ENCODE data around the gene PRH1. TPM values are rescaled to one million over a fixed set of nuclear protein-coding genes. Genes with fewer than 3 reads are reported as not detected.
A peak's percentile ranks its signal among the peaks of the same experiment; 100 is the strongest.

PRH1 gene
- total RNA-seq, 2 experiments from 2014 or later, result 9.7 to 10.8 TPM

GRCh38 chr12:10867381-10867780 lies 16.7 kb downstream of the PRH1 start:
- no peak for DNase-seq
- Mint-ChIP-seq H3K27ac (no peak overlapping the region), H3K27me3 (no peaks in the 10 kb centered on the region), H3K4me1 (no peaks in the 10 kb centered on the region), H3K36me3 (ENCODE audit: low read depth) (no peaks in the 10 kb centered on the region), H3K9me3 (no peaks in the 10 kb centered on the region), H3K4me3 (no peak overlapping the region)
- CTCF ChIA-PET, result no interaction called here
- POLR2A ChIA-PET, result no interaction called here

- Mint-ChIP-seq H3K4me1 (no peaks in the 10 kb centered on the region), H3K9me3 (peaks cover 12% of the 10 kb centered on the region), H3K27me3 (no peaks in the 10 kb centered on the region), H3K36me3 (ENCODE audit: low read depth) (peaks cover 2% of the 10 kb centered on the region), H3K4me3 (no peak overlapping the region), H3K27ac (no peak overlapping the region)
- POLR2A ChIA-PET, result no interaction called here
- no peak for DNase-seq
- CTCF ChIA-PET, result no interaction called here
Measured at GRCh38 chr12:10863512-10864218, 20.4 kb downstream of the PRH1 start.

GRCh38 chr12:10861366-10861765 lies 22.7 kb downstream of the PRH1 start:
- no peaks in the 10 kb centered on the region for H3K4me1 Mint-ChIP-seq
- DNase-seq, result no peak
- H3K9me3 Mint-ChIP-seq, result peaks cover 30% of the 10 kb centered on the region
- CTCF ChIA-PET, result no interaction called here
- no peak overlapping the region for H3K27ac Mint-ChIP-seq
- H3K27me3 Mint-ChIP-seq, result no peaks in the 10 kb centered on the region
- POLR2A ChIA-PET, result no interaction called here
- H3K4me3 Mint-ChIP-seq, result no peak overlapping the region
- H3K36me3 Mint-ChIP-seq (ENCODE audit: low read depth), result peaks cover 14% of the 10 kb centered on the region

DNA sequence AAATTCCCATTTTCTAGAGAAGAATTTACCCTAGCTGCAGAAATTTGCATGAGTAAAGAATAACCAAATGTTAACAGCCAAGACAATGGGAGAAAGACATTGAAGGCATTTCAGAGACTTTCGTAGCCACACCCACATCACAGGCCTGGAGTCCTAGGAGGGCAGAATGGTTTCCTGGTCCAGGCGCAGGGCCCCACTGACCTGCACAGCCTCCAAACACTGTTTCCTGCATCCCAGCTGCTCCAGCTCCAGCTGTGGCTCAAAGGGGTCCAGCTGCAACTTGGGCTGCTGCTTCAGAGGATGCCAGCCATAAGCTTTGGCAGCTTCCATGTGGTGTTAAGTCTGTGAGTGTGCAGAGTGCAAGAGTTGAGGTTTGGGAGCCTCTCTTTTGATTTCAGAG lies 28.2 kb downstream of the PRH1 start:
- H3K4me1 Mint-ChIP-seq, result peaks cover 15% of the 10 kb centered on the region
- H3K36me3 Mint-ChIP-seq (ENCODE audit: low read depth), result peaks cover 30% of the 10 kb centered on the region
- POLR2A ChIA-PET, result no interaction called here
- no peak for DNase-seq
- CTCF ChIA-PET, result no interaction called here
- H3K9me3 Mint-ChIP-seq, result peaks cover 38% of the 10 kb centered on the region
- H3K27ac Mint-ChIP-seq, result no peak overlapping the region
- H3K27me3 Mint-ChIP-seq, result no peaks in the 10 kb centered on the region
- H3K4me3 Mint-ChIP-seq, result no peak overlapping the region

- DNase-seq, result no peak
- Mint-ChIP-seq H3K27ac (no peak overlapping the region), H3K27me3 (no peaks in the 10 kb centered on the region), H3K36me3 (ENCODE audit: low read depth) (peaks cover 30% of the 10 kb centered on the region), H3K9me3 (peaks cover 31% of the 10 kb centered on the region), H3K4me3 (no peak overlapping the region), H3K4me1 (peaks cover 35% of the 10 kb centered on the region)
- CTCF ChIA-PET, result no interaction called here
- POLR2A ChIA-PET, result no interaction called here
Measured at GRCh38 chr12:10853776-10854175, 30.3 kb downstream of the PRH1 start.

GRCh38 chr12:10851243-10851858 lies 32.7 kb downstream of the PRH1 start:
- CTCF ChIA-PET, result interaction anchor here (0.5 kb wide), 1 partner anchor 1113 kb away, joined by 3 read pairs; no protein-coding TSS in a partner anchor
- Mint-ChIP-seq H3K9me3 (peaks cover 11% of the 10 kb centered on the region), H3K4me3 (no peak overlapping the region), H3K27ac (no peak overlapping the region), H3K36me3 (ENCODE audit: low read depth) (peaks cover 21% of the 10 kb centered on the region), H3K4me1 (peaks cover 38% of the 10 kb centered on the region), H3K27me3 (no peaks in the 10 kb centered on the region)
- no peak for DNase-seq
- POLR2A ChIA-PET, result interaction anchor here (0.9 kb wide), 1 partner anchor 320 kb away, joined by 4 read pairs; no protein-coding TSS in a partner anchor

DNA sequence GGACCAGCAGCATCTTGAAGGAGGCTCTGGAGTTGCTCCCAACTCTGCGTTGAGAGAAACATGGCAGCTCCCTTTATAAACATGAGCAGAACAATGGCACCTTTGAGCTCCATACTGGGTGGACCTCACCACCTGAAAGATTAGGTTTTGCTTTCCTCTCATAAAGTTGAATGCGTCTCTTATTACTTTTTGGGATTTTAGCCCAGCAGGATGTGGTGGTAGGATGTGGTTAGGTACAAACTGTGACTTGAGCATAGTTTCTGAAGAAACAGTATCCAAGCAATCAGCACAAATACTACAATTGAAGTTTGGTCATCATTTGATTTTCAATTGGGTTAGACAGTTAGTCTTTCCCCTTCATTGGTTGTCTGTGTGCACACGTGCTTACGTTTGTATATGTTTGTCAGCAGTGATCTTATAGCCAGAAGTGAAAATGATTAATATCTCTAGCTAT lies 34.6 kb downstream of the PRH1 start, which contains the start of gene PRR4:
PRR4 (minus strand) TSS at position 51 of the 454 bp plus-strand sequence; CDS start at position 13, 38 bp downstream.
- CTCF ChIA-PET, result no interaction called here

GRCh38 chr12:10847744-10848143 lies 36.3 kb downstream of the PRH1 start:
- no peak for DNase-seq
- ChIA-PET CTCF (no interaction called here), POLR2A (no interaction called here)
- no peak overlapping the region for H3K4me3 Mint-ChIP-seq
- H3K4me1 Mint-ChIP-seq, result peaks cover 38% of the 10 kb centered on the region
- peaks cover 11% of the 10 kb centered on the region for H3K36me3 Mint-ChIP-seq (ENCODE audit: low read depth)
- H3K27ac Mint-ChIP-seq, result no peak overlapping the region
- no peaks in the 10 kb centered on the region for H3K27me3 Mint-ChIP-seq
- peaks cover under 1% of the 10 kb centered on the region for H3K9me3 Mint-ChIP-seq

More for the DNA sequence above, 34.6 kb downstream of the PRH1 start, which contains the start of gene PRR4:
- Mint-ChIP-seq H3K27ac (peak within 1 kb of the TSS; percentile 21), H3K36me3 (ENCODE audit: low read depth) (peaks cover 11% of the 10 kb centered on the region), H3K9me3 (peaks cover 3% of the 10 kb centered on the region), H3K27me3 (no peaks in the 10 kb centered on the region), H3K4me3 (no peak within 1 kb of the TSS), H3K4me1 (peaks cover 38% of the 10 kb centered on the region)
- POLR2A ChIA-PET, result interaction anchor here (1.4 kb wide), 1 partner anchor 322 kb away, joined by 12 read pairs; the partner anchor contains the start of gene SMIM10L1
- DNase-seq, result peak; percentile 60

GRCh38 chr12:10842862-10843261 lies 41.2 kb downstream of the PRH1 start:
- DNase-seq, result no peak
- POLR2A ChIA-PET, result no interaction called here

DNA sequence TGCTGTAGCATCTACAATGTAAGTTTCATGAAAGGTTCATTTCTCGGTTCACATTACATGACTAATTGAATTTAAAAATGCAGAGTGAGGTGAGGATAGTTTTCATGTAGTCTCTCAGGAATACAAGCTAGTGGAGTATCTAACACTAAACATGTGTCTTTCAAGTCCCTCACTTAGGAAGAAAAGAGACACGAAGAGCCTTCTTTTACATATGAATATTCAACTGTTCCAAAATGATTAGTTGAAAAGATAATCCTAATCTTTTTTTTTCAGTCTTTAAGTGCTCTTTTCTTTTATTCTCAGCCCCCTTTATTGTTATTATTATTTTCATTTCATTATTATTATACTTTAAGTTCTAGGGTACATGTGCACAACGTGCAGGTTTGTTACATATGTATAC lies 45.6 kb downstream of the PRH1 start:
- Mint-ChIP-seq H3K4me3 (no peak overlapping the region), H3K27ac (no peak overlapping the region), H3K4me1 (no peaks in the 10 kb centered on the region), H3K36me3 (ENCODE audit: low read depth) (no peaks in the 10 kb centered on the region), H3K27me3 (no peaks in the 10 kb centered on the region), H3K9me3 (no peaks in the 10 kb centered on the region)
- ChIA-PET CTCF (no interaction called here), POLR2A (no interaction called here)
- DNase-seq, result no peak

More at GRCh38 chr12:10842862-10843261, 41.2 kb downstream of the PRH1 start:
- no peaks in the 10 kb centered on the region for H3K4me1 Mint-ChIP-seq
- H3K4me3 Mint-ChIP-seq, result no peak overlapping the region
- no peaks in the 10 kb centered on the region for H3K9me3 Mint-ChIP-seq
- H3K27me3 Mint-ChIP-seq, result no peaks in the 10 kb centered on the region
- peaks cover 3% of the 10 kb centered on the region for H3K36me3 Mint-ChIP-seq (ENCODE audit: low read depth)
- H3K27ac Mint-ChIP-seq, result no peak overlapping the region
- CTCF ChIA-PET, result no interaction called here

Other genes starting within 250 kb of the PRH1 start
- gene STYK1, start 210.2 kb downstream of the PRH1 start, total RNA-seq, result under 1 TPM; 0.60 to 0.71 TPM
- 10 to 100 TPM; 38.4 to 46.4 TPM for gene YBX3, start 160.9 kb downstream of the PRH1 start, total RNA-seq
- gene TAS2R7, start 81.6 kb downstream of the PRH1 start, total RNA-seq, result not detected
- not detected for gene TAS2R8, start 77.0 kb downstream of the PRH1 start, total RNA-seq
- gene TAS2R9, start 74.1 kb downstream of the PRH1 start, total RNA-seq, result not detected
- gene TAS2R10, start 57.9 kb downstream of the PRH1 start, total RNA-seq, result under 1 TPM; 0.30 to 0.35 TPM
- under 1 TPM; 0.68 to 0.98 TPM for gene PRR4, start 34.8 kb downstream of the PRH1 start, total RNA-seq
- gene TAS2R13, start 25.3 kb upstream of the PRH1 start, total RNA-seq, result under 1 TPM; 0.23 to 0.25 TPM
- gene PRH2, start 45.0 kb upstream of the PRH1 start, total RNA-seq, result not detected
- gene TAS2R14, start 55.0 kb upstream of the PRH1 start, total RNA-seq, result 1 to 10 TPM; 1.2 to 1.3 TPM
- under 1 TPM; 0.25 to 0.73 TPM for gene TAS2R50, start 102.7 kb upstream of the PRH1 start, total RNA-seq
- under 1 TPM; 0.50 to 0.78 TPM for gene TAS2R20, start 114.0 kb upstream of the PRH1 start, total RNA-seq
- gene TAS2R19, start 138.4 kb upstream of the PRH1 start, total RNA-seq, result 1 to 10 TPM; 1.1 to 1.3 TPM
- 1 to 10 TPM; 1.7 to 1.9 TPM for gene TAS2R31, start 147.2 kb upstream of the PRH1 start, total RNA-seq
- under 1 TPM; 0.43 to 0.95 TPM for gene TAS2R46, start 178.0 kb upstream of the PRH1 start, total RNA-seq
- gene TAS2R43, start 208.1 kb upstream of the PRH1 start, total RNA-seq, result under 1 TPM; 0.55 to 0.63 TPM